GM21515 (cell line): Measurements from ENCODE around the gene MINDY2.
A peak's percentile ranks its signal among the peaks of the same experiment; 100 is the strongest.
"Not testable (repeated sequence)": the region's sequence is repeated elsewhere in the genome, so short reads cannot be mapped to it uniquely, and the experiment has no call there.

ENCODE experiments used
- ATAC-seq: cut with Tn5 transposase; IDR thresholded peaks from one replicate; pipeline ENCODE4 v1.9.1; 2021; ENCODE audit not compliant: unreplicated experiment

Gene MINDY2

GRCh38 chr15:58752716-58753115, 18.4 kb upstream of the MINDY2 start:
- no peak for ATAC-seq

- no peak for ATAC-seq
These were observed 15.8 kb upstream of the MINDY2 start for GRCh38 chr15:58755350-58755749.

GRCh38 chr15:58755956-58756355, 15.1 kb upstream of the MINDY2 start:
- no peak for ATAC-seq

DNA sequence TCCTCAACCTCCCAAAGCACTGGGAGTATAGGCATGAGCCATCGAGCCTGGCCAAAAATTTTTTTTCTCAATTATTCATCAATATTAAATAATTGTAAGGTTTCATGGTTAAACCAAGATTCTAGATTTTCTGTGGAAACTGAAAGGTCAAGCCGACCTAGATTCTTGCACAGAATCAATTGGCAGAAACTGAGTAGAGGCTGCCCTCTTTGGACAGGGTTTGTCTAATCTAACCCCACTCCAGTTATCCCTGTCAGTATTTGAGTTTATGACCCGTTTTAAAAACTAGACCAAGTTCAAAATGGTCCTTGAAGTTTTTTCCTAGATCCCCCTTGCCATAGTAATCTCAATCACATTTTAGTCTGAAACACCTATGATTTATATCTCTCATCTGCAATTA, 13.0 kb upstream of the MINDY2 start:
- ATAC-seq: no peak

DNA sequence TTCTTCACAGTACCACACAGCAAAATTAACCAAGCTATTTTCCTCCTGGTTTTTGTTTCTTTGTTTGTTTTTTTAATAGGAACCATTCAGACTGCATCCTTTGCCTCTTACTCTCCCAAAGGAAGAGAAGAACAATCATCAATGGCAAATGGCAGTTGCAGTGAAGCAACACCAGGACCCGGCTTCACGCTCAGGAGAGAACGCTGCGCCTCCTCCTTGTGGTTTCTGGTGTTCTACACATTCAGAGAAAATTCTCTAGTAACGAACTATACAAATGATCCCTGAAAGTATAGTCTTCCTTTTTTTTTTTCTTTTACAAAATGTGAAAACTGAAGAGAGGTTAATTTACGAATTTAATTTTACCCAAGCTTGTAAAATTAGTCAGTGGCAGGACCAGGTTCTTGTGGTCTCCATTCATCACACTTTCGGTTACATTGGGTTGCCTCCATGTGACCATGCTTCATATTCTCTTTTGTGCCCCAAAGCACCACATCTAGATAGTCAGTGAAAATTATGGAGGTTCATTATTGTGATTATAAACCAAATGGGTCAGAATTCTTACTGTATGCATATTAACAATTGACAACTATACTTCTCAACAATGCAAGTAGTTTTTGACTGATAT, 10.6 kb upstream of the MINDY2 start:
- no peak for ATAC-seq

DNA sequence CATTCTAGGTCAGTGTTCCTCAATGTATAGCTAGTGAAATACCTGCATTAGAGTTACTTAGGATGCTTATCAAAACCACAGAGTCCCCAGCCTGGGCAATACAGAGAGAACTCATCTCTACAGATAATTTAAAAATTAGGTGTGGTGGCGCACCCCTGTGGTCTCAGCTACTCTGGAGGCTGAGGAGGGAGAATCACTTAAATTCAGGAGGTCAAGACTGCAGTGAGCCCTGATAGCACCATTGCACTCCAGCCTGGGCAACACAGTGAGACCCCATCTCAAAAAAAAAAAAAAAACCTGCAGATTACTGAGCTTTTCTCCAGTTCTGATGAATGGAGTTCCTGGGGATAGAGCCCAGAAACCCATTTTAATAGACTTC, 10.1 kb upstream of the MINDY2 start:
- no peak for ATAC-seq

- ATAC-seq: no peak
These were observed 8.8 kb upstream of the MINDY2 start for GRCh38 chr15:58762285-58762684.

GRCh38 chr15:58762731-58763130, 8.4 kb upstream of the MINDY2 start:
- no peak for ATAC-seq

DNA sequence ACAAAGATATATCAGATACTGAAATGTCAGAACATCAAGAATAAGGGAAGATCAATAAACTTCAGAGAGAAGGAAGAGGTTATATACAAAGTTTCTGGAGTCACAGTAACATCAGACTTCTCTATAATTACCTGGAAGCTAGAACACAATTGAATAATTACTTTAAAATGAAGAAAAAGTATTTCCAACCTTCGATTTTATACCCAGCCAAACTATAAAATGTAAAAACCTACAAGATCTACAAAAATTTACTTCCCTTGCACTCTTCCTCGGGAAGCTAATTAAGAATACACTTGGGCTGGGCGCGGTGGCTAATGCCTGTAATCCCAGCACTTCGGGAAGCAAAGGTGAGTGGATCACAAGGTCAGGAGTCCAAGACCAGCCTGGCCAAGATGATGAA, 6.6 kb upstream of the MINDY2 start:
- no peak for ATAC-seq

DNA sequence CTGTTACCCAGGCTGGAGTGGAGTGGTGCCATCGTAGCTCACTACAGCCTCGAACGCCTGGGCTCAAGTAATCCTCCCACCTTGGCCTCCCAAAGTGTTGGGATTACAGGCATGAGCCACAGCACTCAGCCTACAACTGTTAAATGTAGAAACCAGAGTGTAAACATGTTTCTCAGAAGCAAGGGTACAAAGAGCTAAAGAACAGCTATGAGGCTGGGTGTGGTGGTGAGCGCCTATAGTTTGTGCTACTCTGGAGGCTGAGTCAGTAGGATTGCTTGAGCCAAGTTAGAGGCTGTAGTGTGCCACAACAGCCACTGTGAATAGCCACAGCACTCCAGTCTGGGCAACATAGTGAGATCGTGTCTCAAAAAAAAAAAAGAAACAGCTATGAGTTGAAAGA, 4.8 kb upstream of the MINDY2 start:
- no peak for ATAC-seq

DNA sequence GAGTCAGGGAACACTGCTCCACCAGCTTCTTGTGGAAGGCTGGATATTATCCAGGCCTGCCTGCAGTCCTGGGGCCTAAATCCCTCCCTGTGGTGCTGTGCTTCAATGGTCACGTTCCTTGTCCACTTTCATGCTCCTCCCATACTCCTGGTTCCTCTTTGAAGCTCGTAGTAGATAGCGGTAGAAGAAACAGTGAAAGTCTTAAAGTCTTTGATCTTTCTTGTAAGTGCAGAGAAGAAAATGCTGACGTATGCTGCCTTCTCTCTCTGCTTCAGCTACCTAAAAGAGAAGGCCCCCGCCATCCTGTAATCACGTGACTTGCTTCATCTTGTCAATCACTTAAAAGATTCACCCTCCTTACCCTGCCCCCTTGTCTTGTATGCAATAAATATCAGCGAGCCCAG, 2.5 kb upstream of the MINDY2 start:
- ATAC-seq: not testable (repeated sequence)

DNA sequence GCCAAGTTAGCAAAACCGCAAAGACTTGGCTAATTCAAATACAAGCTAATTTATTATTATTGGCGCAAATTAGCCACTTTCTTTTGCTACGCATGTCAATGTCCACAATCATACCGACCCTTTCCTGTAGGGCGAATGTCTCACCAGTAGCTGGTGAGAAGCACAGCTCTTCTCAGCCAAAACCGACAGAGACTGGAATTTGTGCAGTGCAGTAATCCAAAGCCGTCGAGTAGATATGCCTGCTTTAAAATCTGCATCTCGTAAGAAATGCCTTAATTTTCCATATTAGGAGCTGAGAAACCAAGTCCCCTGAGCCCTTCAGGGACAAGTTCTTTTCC, 614 bp upstream of the MINDY2 start:
- peak; percentile 22 for ATAC-seq

- peak; percentile 2 for ATAC-seq
These were observed 634 bp downstream of the MINDY2 start for GRCh38 chr15:58771621-58772250.

GRCh38 chr15:58773024-58773423, 1.9 kb downstream of the MINDY2 start:
- ATAC-seq: no peak

- ATAC-seq: no peak
These were observed 4.3 kb downstream of the MINDY2 start for GRCh38 chr15:58775402-58775801.

DNA sequence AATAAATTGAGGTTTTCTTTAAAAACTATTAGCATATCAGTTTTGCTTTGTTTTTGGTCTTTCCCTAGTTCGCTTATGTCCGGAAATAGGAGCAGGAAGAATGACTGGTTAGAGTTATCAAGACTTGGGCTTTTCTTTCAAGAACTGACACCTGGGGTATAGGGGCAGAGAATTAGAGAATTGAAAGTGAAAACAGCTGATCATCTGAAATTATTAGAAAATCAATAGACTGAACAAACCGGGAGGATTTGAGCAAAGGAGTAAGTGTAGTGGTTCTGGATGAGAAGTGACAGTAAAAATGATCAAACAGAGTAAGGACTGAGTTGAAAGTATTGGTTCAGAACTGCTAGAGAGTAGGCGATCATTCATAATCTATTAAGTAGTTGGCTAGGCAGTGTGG, 6.0 kb downstream of the MINDY2 start:
- peak; percentile 71 for ATAC-seq

- no peak for ATAC-seq
These were observed 8.5 kb downstream of the MINDY2 start for GRCh38 chr15:58779554-58779953.

- no peak for ATAC-seq
These were observed 14.3 kb downstream of the MINDY2 start for GRCh38 chr15:58785355-58785754.

GRCh38 chr15:58788056-58788710, 17.1 kb downstream of the MINDY2 start:
- no peak for ATAC-seq

GRCh38 chr15:58793862-58794261, 22.8 kb downstream of the MINDY2 start:
- no peak for ATAC-seq

- ATAC-seq: no peak
These were observed 24.7 kb downstream of the MINDY2 start for GRCh38 chr15:58795825-58796224.

GRCh38 chr15:58797505-58797904, 26.4 kb downstream of the MINDY2 start:
- ATAC-seq: no peak

DNA sequence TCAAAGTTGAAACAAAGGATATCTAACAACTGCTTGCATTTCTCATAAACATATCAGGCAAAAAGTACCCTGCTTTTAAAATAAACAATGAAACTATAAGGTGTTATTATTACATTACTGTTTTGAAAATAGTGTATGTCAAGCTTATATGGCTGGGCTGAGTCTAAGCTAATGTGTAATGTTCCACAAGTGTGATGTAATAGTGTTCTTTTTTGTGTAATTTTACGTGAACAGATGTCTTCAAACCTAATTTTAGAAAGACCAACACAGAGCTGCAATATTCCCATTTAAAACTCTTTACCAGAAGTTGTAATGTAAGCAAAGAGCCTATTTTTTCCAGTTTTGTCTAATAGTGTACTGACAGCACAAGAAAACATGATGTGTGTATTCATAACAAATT, 34.0 kb downstream of the MINDY2 start:
- no peak for ATAC-seq
